Measurements from ENCODE around the gene SCYL2. TPM values are rescaled to one million over a fixed set of nuclear protein-coding genes. Genes with fewer than 3 reads are reported as not detected.
"Not testable (repeated sequence)": the region's sequence is repeated elsewhere in the genome, so short reads cannot be mapped to it uniquely, and the experiment has no call there.

SCYL2 gene
- polyA plus RNA-seq, 6 donors from 2014 or later = 18.9 to 25.1 (median 21.7) TPM

GRCh38 chr12:100268835-100269564, 2.0 kb downstream of the SCYL2 start:
- Mint-ChIP-seq H3K9me3 (no peaks in the 10 kb centered on the region), H3K27ac (peak overlapping the region in 5 of 6 donors; percentile 5 to 97 (median 10)), H3K36me3 (no peaks in the 10 kb centered on the region), H3K4me3 (peak overlapping the region; percentile 2 to 99 (median 96)), H3K4me1 (peaks cover 28 to 36% (median 31%) of the 10 kb centered on the region in 3 donors), H3K27me3 (no peaks in the 10 kb centered on the region)
- DNase-seq (no peak), ATAC-seq (ENCODE audit: low read depth in 2 of 2) (no peak)

- Mint-ChIP-seq H3K36me3 (no peaks in the 10 kb centered on the region), H3K27me3 (no peaks in the 10 kb centered on the region), H3K4me3 (no peak overlapping the region), H3K9me3 (no peaks in the 10 kb centered on the region), H3K27ac (no peak overlapping the region), H3K4me1 (peaks cover 19 to 44% (median 25%) of the 10 kb centered on the region in 3 donors)
- DNase-seq (no peak), ATAC-seq (ENCODE audit: low read depth in 2 of 2) (no peak)
Measured at GRCh38 chr12:100273782-100274181, 6.8 kb downstream of the SCYL2 start.

GRCh38 chr12:100274291-100274690, 7.3 kb downstream of the SCYL2 start:
- no peak overlapping the region for H3K4me3 Mint-ChIP-seq
- H3K36me3 Mint-ChIP-seq = no peaks in the 10 kb centered on the region
- H3K27ac Mint-ChIP-seq = peak overlapping the region in 2 of 6 donors; percentile 29 to 44
- peaks cover 13 to 39% (median 20%) of the 10 kb centered on the region in 3 donors for H3K4me1 Mint-ChIP-seq
- no peaks in the 10 kb centered on the region for H3K9me3 Mint-ChIP-seq
- DNase-seq (no peak), ATAC-seq (ENCODE audit: low read depth in 2 of 2) (no peak)
- no peaks in the 10 kb centered on the region for H3K27me3 Mint-ChIP-seq

GRCh38 chr12:100279159-100279558, 12.2 kb downstream of the SCYL2 start:
- ATAC-seq (ENCODE audit: low read depth in 2 of 2) (no peak), DNase-seq (no peak)
- H3K36me3 Mint-ChIP-seq = peaks cover 0 to 3% of the 10 kb centered on the region in 2 donors
- H3K4me1 Mint-ChIP-seq = peaks cover 4 to 18% (median 12%) of the 10 kb centered on the region in 3 donors
- peak overlapping the region in 1 of 6 donors; percentile 2 for H3K27ac Mint-ChIP-seq
- H3K9me3 Mint-ChIP-seq = no peaks in the 10 kb centered on the region
- no peaks in the 10 kb centered on the region for H3K27me3 Mint-ChIP-seq
- peak overlapping the region in 1 of 8 donors; percentile 25 for H3K4me3 Mint-ChIP-seq

- no peak overlapping the region for H3K4me3 Mint-ChIP-seq
- peaks cover 0 to 3% of the 10 kb centered on the region in 2 donors for H3K36me3 Mint-ChIP-seq
- no peaks in the 10 kb centered on the region for H3K27me3 Mint-ChIP-seq
- H3K9me3 Mint-ChIP-seq = no peaks in the 10 kb centered on the region
- DNase-seq = no peak
- no peak for ATAC-seq (ENCODE audit: low read depth in 2 of 2)
- peaks cover 4 to 13% (median 12%) of the 10 kb centered on the region in 3 donors for H3K4me1 Mint-ChIP-seq
- H3K27ac Mint-ChIP-seq = peak overlapping the region in 1 of 6 donors; percentile 2
Measured at GRCh38 chr12:100279607-100280244, 12.7 kb downstream of the SCYL2 start.

GRCh38 chr12:100284556-100284955, 17.6 kb downstream of the SCYL2 start:
- not testable (repeated sequence) for H3K4me3 Mint-ChIP-seq; DNase-seq; ATAC-seq (ENCODE audit: low read depth in 2 of 2); H3K27ac Mint-ChIP-seq; H3K9me3 Mint-ChIP-seq; H3K27me3 Mint-ChIP-seq; H3K36me3 Mint-ChIP-seq; H3K4me1 Mint-ChIP-seq

- peaks cover 0 to 18% of the 10 kb centered on the region in 2 donors for H3K36me3 Mint-ChIP-seq
- no peak overlapping the region for H3K4me3 Mint-ChIP-seq
- H3K27me3 Mint-ChIP-seq = no peaks in the 10 kb centered on the region
- ATAC-seq (ENCODE audit: low read depth in 2 of 2) = no peak
- no peaks in the 10 kb centered on the region for H3K9me3 Mint-ChIP-seq
- DNase-seq = no peak
- no peaks in the 10 kb centered on the region for H3K4me1 Mint-ChIP-seq
- no peak overlapping the region for H3K27ac Mint-ChIP-seq
Measured at GRCh38 chr12:100289038-100289437, 22.1 kb downstream of the SCYL2 start.

GRCh38 chr12:100290016-100290415, 23.0 kb downstream of the SCYL2 start:
- no peaks in the 10 kb centered on the region for H3K9me3 Mint-ChIP-seq
- ATAC-seq (ENCODE audit: low read depth in 2 of 2) = no peak
- H3K27me3 Mint-ChIP-seq = no peaks in the 10 kb centered on the region
- no peak overlapping the region for H3K27ac Mint-ChIP-seq
- H3K4me1 Mint-ChIP-seq = no peaks in the 10 kb centered on the region
- H3K36me3 Mint-ChIP-seq = peaks cover 0 to 18% of the 10 kb centered on the region in 2 donors
- no peak for DNase-seq
- H3K4me3 Mint-ChIP-seq = no peak overlapping the region

GRCh38 chr12:100293017-100293416, 26.0 kb downstream of the SCYL2 start:
- H3K4me1 Mint-ChIP-seq = no peaks in the 10 kb centered on the region

GRCh38 chr12:100294366-100294765, 27.4 kb downstream of the SCYL2 start:
- not testable (repeated sequence) for ATAC-seq (ENCODE audit: low read depth in 2 of 2); H3K27ac Mint-ChIP-seq; H3K27me3 Mint-ChIP-seq; DNase-seq; H3K9me3 Mint-ChIP-seq; H3K4me1 Mint-ChIP-seq; H3K4me3 Mint-ChIP-seq
- H3K36me3 Mint-ChIP-seq = peaks cover 13 to 24% of the 10 kb centered on the region in 2 donors

More at GRCh38 chr12:100293017-100293416, 26.0 kb downstream of the SCYL2 start:
- Mint-ChIP-seq H3K4me3 (no peak overlapping the region), H3K9me3 (no peaks in the 10 kb centered on the region), H3K36me3 (peaks cover 9 to 18% of the 10 kb centered on the region in 2 donors), H3K27me3 (no peaks in the 10 kb centered on the region), H3K27ac (peak overlapping the region in 1 of 6 donors; percentile 77)
- DNase-seq (no peak), ATAC-seq (ENCODE audit: low read depth in 2 of 2) (no peak)

- Mint-ChIP-seq H3K27ac (peak overlapping the region in 2 of 6 donors; percentile 3 to 8), H3K27me3 (no peaks in the 10 kb centered on the region), H3K4me1 (no peaks in the 10 kb centered on the region), H3K36me3 (peaks cover 29 to 33% of the 10 kb centered on the region in 2 donors), H3K4me3 (no peak overlapping the region), H3K9me3 (peaks cover 0 to 9% (median 4%) of the 10 kb centered on the region in 7 donors)
- no peak for ATAC-seq (ENCODE audit: low read depth in 2 of 2)
- DNase-seq = no peak
Measured at GRCh38 chr12:100295764-100296555, 29.0 kb downstream of the SCYL2 start.

- Mint-ChIP-seq H3K27me3 (no peaks in the 10 kb centered on the region), H3K27ac (no peak overlapping the region), H3K4me1 (no peaks in the 10 kb centered on the region), H3K36me3 (peaks cover 62 to 71% of the 10 kb centered on the region in 2 donors), H3K9me3 (peaks cover 5 to 27% (median 11%) of the 10 kb centered on the region in 7 donors), H3K4me3 (no peak overlapping the region)
- DNase-seq = no peak
- no peak for ATAC-seq (ENCODE audit: low read depth in 2 of 2)
Measured at GRCh38 chr12:100302081-100302480, 35.1 kb downstream of the SCYL2 start.

GRCh38 chr12:100303831-100304230, 36.9 kb downstream of the SCYL2 start:
- Mint-ChIP-seq H3K4me3 (no peak overlapping the region), H3K36me3 (peaks cover 60 to 71% of the 10 kb centered on the region in 2 donors), H3K27ac (no peak overlapping the region), H3K9me3 (peaks cover 5 to 30% (median 11%) of the 10 kb centered on the region in 7 donors), H3K4me1 (no peaks in the 10 kb centered on the region), H3K27me3 (no peaks in the 10 kb centered on the region)
- no peak for ATAC-seq (ENCODE audit: low read depth in 2 of 2)
- no peak for DNase-seq
